MM.1S (cell line): ENCODE data around the gene CDC42BPA.

Experiments used
- DNase-seq: peaks from one replicate; pipeline ENCODE4 v3.0.0-alpha.2; 2015
- H2AFZ ChIP-seq: fragments of 300-600 bp; sonication (generic); 2 replicates; pipeline ENCODE4 v1.6.0; 2016; ENCODE audit warnings: antibody characterized with exemption, low read length
- H3F3A ChIP-seq: fragments of 300-600 bp; sonication (generic); 2 replicates; pipeline ENCODE4 v1.6.1; 2016; ENCODE audit warnings: mild to moderate bottlenecking, antibody characterized with exemption, low read length, moderate library complexity, mixed read lengths; ENCODE audit not compliant: insufficient read depth
- H3K27ac ChIP-seq: fragments of 300-600 bp; sonication (generic); 2 replicates; pipeline ENCODE4 v1.5.1; 2016; ENCODE audit warnings: mild to moderate bottlenecking, low read length
- H3K27me3 ChIP-seq: fragments of 300-600 bp; sonication (generic); replicated peaks from 2 replicates; pipeline ENCODE4 v1.6.0; 2016; ENCODE audit warnings: low read length; ENCODE audit not compliant: insufficient read depth
- H3K36me3 ChIP-seq: fragments of 300-600 bp; sonication (generic); replicated peaks from 2 replicates; pipeline ENCODE4 v1.6.1; 2016; ENCODE audit warnings: mild to moderate bottlenecking, low read length, mixed read lengths; ENCODE audit not compliant: insufficient read depth
- H3K4me1 ChIP-seq: fragments of 300-600 bp; sonication (generic); 2 replicates; pipeline ENCODE4 v1.6.1; 2016; ENCODE audit warnings: low read length, mixed read lengths
- H3K4me2 ChIP-seq: fragments of 300-600 bp; sonication (generic); 2 replicates; pipeline ENCODE4 v1.6.0; 2016; ENCODE audit warnings: low read depth, low read length
- H3K4me3 ChIP-seq: fragments of 300-600 bp; sonication (generic); 2 replicates; pipeline ENCODE4 v1.5.1; 2016; ENCODE audit warnings: low read length, mixed read lengths
- H3K79me2 ChIP-seq: fragments of 300-600 bp; sonication (generic); 2 replicates; pipeline ENCODE4 v1.6.1; 2016; ENCODE audit warnings: mixed run types, low read length, mixed read lengths
- H3K9ac ChIP-seq: fragments of 300-600 bp; sonication (generic); 2 replicates; pipeline ENCODE4 v1.6.1; 2016; ENCODE audit warnings: low read length, mixed read lengths
- H3K9me2 ChIP-seq: fragments of 300-600 bp; sonication (generic); replicated peaks from 2 replicates; pipeline ENCODE4 v1.6.1; 2016; ENCODE audit warnings: mild to moderate bottlenecking, low read length, mixed read lengths; ENCODE audit not compliant: insufficient read depth
- H3K9me3 ChIP-seq: fragments of 300-600 bp; sonication (generic); replicated peaks from 2 replicates; pipeline ENCODE4 v1.6.1; 2016; ENCODE audit warnings: mild to moderate bottlenecking, low read length, mixed read lengths; ENCODE audit not compliant: insufficient read depth
- H4K20me1 ChIP-seq: fragments of 300-600 bp; sonication (generic); 2 replicates; pipeline ENCODE4 v1.6.1; 2016; ENCODE audit warnings: mild to moderate bottlenecking, low read length, moderate library complexity, mixed read lengths; ENCODE audit not compliant: insufficient read depth
- CTCF ChIP-seq: fragments of 300-600 bp; sonication (generic); IDR thresholded peaks from 2 replicates; pipeline ENCODE4 v1.5.1; 2016; ENCODE audit warnings: antibody characterized with exemption, low read length, mixed read lengths
- EZH2 ChIP-seq: fragments of 300-600 bp; sonication (generic); optimal IDR thresholded peaks from 2 replicates; pipeline ENCODE3; 2017; ENCODE audit warnings: low read depth, mild to moderate bottlenecking, antibody characterized with exemption, low read length, mixed read lengths
- EZH2phosphoT487 ChIP-seq: fragments of 300-600 bp; sonication (generic); IDR thresholded peaks from 2 replicates; pipeline ENCODE4 v1.6.1; 2018; ENCODE audit warnings: antibody characterized with exemption, low read length

Gene CDC42BPA

DNA sequence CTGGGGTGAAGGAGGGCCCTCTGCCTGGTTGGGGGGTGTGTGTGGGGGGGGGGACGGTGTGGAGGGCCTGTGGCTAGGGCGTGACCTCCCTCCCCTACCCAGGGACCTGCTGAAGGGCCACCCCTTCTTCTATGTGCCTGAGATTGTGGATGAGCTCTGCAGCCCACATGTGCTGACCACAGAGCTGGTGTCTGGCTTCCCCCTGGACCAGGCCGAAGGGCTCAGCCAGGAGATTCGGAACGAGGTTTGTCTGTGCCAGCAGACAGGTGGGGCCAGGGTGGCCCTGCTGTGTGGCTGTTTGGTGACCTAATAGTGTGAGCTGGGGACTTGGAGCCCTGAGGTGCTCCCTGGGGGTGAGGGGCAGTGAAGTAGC, 334.3 kb downstream of the CDC42BPA start:
- Histone ChIP-seq H3K27me3 (no peaks in the 10 kb centered on the region), H2AFZ (no peak overlapping the region), H3K27ac (no peak overlapping the region), H3K9me2 (no peaks in the 10 kb centered on the region), H3K36me3 (0 out of 2 replicates have a peak, but pooled peaks cover 3% of the 10 kb centered on the region), H3K4me3 (no peak overlapping the region), H3K4me1 (no peaks in the 10 kb centered on the region), H4K20me1 (no peaks in the 10 kb centered on the region), H3K9ac (no peak overlapping the region), H3K79me2 (no peaks in the 10 kb centered on the region), H3K9me3 (no peaks in the 10 kb centered on the region), H3K4me2 (no peak overlapping the region), H3F3A (no peaks in the 10 kb centered on the region)
- no peak for DNase-seq
- TF ChIP-seq CTCF, result no peak
- no peak for TF ChIP-seq EZH2
- TF ChIP-seq EZH2phosphoT487, result no peak

DNA sequence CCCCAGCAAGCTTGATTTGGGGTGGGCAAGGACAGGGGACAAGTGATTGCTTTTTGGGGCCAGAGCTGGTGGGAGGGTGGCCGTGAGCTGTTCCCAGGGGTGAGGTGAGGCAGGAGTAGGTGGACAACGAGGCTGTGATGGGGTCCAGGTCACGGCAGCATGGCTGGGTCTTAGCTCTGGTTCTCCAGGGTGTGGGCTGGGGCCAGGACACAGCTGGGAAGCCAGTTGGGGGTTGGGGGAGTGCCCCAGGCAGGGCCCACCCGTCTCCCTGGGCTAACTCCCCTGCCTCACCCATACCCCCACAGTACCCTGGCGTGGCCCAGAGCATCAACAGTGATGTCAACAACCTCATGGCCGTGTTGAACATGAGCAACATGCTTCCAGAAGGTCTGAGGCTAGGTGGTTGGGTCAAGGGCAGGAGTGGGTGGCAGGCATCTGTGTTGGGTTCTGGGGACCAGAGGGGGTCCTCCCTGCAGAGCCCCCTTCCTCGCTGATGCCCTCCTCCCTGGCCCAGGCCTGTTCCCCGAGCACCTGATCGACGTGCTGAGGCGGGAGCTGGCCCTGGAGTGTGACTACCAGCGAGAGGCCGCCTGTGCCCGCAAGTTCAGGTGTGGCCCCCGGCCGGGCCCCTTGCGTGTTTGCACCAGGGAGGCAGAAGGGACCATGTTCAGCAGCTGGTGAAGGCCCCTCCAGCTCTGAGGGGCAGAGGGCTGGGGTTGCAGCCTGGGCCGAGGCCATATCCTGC, 334.9 kb downstream of the CDC42BPA start:
- Histone ChIP-seq H3K27me3 (no peaks in the 10 kb centered on the region), H4K20me1 (no peaks in the 10 kb centered on the region), H3K36me3 (0 out of 2 replicates have a peak, but pooled peaks cover 3% of the 10 kb centered on the region), H3K9me3 (no peaks in the 10 kb centered on the region), H3K27ac (no peak overlapping the region), H3F3A (no peaks in the 10 kb centered on the region), H3K9ac (no peak overlapping the region), H3K79me2 (no peaks in the 10 kb centered on the region), H3K4me3 (no peak overlapping the region), H3K4me1 (no peaks in the 10 kb centered on the region), H3K4me2 (no peak overlapping the region), H3K9me2 (no peaks in the 10 kb centered on the region), H2AFZ (no peak overlapping the region)
- no peak for TF ChIP-seq EZH2phosphoT487
- TF ChIP-seq CTCF, result no peak
- TF ChIP-seq EZH2, result no peak
- DNase-seq, result no peak

DNA sequence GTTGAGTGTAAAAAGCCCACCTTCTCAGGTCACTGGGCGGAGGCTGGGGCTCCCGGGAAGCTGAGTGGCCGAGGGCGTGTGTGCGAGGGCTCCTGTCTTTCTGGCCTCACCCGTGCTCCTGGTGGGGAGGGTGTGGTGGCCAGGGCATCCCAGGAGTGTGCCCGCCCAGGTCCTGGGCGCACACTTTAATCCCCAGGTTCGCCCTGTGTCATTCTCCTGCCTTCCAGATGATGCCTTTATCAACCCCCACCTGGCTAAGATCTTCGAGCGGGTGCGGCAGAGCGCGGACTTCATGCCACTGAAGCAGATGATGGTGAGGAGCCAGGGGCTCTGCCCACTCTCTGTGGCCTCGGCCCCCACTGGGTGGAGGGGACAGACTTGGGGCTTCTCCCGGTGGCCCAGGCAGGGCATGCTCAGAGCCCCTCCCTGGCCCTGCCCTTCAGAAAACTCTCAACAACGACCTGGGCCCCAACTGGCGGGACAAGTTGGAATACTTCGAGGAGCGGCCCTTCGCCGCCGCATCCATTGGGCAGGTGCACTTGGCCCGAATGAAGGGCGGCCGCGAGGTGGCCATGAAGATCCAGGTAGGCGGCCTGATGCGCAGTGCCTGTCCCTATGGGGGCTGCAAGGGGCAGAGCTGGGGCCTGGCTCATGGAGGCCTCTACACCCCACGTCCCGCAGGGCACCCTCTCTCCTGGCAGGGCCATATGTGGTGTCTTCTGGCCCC, 335.7 kb downstream of the CDC42BPA start:
- 0 out of 2 replicates have a peak, but pooled peaks cover 5% of the 10 kb centered on the region for H3K36me3 ChIP-seq
- H3K4me2 ChIP-seq, result no peak overlapping the region

More for the DNA sequence above, 335.7 kb downstream of the CDC42BPA start:
- H3K9me3 ChIP-seq, result no peaks in the 10 kb centered on the region
- no peak for DNase-seq
- no peak overlapping the region for H3K9ac ChIP-seq
- no peaks in the 10 kb centered on the region for H3F3A ChIP-seq
- no peaks in the 10 kb centered on the region for H3K4me1 ChIP-seq
- H4K20me1 ChIP-seq, result no peaks in the 10 kb centered on the region
- H3K27ac ChIP-seq, result no peak overlapping the region
- TF ChIP-seq CTCF, result no peak
- TF ChIP-seq EZH2phosphoT487, result no peak
- no peak for TF ChIP-seq EZH2
- no peaks in the 10 kb centered on the region for H3K27me3 ChIP-seq
- H3K4me3 ChIP-seq, result no peak overlapping the region
- H2AFZ ChIP-seq, result no peak overlapping the region
- H3K79me2 ChIP-seq, result no peaks in the 10 kb centered on the region
- H3K9me2 ChIP-seq, result no peaks in the 10 kb centered on the region
